Measurements from ENCODE around the gene SF3B1.
"Not testable (repeated sequence)": the region's sequence is repeated elsewhere in the genome, so short reads cannot be mapped to it uniquely, and the experiment has no call there.

GRCh38 chr2:197450935-197451358 lies 16.1 kb upstream of the SF3B1 start:
- not testable (repeated sequence) for TF ChIP-seq CTCF (IDR thresholded peaks at IDR 0.05; ENCODE audit: insufficient read depth, low read depth, low read length); EZH2 (IDR thresholded peaks at IDR 0.05; ENCODE audit: insufficient read depth, low read length)

All from astrocyte (in vitro differentiated cells and primary cell).